GM21576 (cell line): ENCODE results near the gene ATP6V1B1.

ENCODE experiments used
- ATAC-seq: cut with Tn5 transposase; IDR thresholded peaks from one replicate; pipeline ENCODE4 v1.9.1; 2021; ENCODE audit warnings: mild to moderate bottlenecking, moderate library complexity; ENCODE audit not compliant: unreplicated experiment

Gene ATP6V1B1

DNA sequence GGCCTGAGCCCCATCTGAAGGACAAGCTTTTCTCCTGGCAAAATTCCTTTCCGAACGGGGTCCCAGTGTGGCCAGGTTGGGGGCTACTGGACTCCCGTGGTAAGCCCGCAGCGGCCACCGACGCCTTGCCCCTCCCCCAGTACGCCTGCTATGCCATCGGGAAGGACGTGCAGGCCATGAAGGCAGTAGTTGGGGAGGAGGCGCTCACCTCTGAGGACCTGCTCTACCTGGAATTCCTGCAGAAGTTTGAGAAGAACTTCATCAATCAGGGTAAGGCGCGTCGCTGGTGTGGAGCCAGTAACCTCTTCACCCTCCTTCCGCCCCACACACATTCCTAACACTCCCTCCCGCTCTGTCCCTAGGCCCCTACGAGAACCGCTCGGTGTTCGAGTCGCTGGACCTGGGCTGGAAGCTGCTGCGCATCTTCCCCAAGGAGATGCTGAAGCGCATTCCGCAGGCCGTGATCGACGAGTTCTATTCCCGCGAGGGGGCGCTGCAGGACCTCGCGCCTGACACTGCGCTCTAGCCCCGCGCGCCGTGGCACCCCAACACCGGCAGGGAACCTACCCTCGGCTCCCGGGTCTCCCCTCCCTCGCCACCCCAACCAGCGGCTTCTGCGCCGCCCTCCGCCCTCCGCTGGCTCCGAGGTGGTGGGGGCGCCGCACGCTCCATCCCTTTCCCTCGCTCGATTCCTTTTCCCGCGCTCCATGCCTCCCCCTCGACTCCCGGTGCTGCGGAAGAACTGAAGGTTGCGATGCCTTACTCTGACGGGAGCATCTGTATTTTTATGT is 29.1 kb downstream of the ATP6V1B1 start:
- ATAC-seq: peak; percentile 85

DNA sequence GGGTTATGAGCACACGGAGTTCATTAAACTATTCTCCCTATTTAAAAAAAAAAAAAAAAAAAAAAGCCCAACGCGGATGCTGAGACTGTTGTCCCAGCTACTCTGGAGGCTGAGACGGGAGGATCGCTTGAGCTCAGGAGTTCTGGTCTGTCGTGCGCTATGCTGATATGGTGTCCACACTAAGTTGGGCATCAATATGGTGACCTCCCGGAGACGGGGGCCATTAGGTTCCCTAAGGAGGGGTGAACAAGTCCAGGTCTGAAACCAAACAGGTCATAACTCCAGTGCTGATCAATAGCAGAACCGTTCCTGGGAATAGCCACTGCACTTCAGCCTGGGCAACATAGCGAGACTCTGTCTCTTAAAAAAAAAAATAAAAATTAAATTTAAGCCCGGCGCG is 29.8 kb downstream of the ATP6V1B1 start:
- no peak for ATAC-seq

- no peak for ATAC-seq
Observed at GRCh38 chr2:70966681-70967080, 31.0 kb downstream of the ATP6V1B1 start.

DNA sequence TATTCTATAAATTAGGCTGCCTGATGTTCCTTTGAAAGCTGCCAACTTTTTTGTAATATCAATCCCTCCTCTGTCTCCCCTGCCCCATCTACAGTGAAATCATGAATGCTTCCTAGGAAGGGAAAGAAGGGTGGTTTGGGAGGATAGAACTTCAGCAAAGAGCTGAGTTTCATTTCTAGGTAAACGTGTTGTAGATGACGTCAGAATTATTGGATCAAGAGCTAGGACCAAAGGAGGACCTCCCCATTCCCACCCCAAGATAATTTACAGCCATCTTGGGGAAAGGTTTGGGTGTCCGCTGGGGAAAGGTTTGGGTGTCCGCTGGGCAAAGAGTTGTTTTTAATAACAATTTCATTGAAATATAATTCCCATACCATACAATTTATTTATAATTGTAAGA is 31.5 kb downstream of the ATP6V1B1 start:
- no peak for ATAC-seq

GRCh38 chr2:70974592-70974991 is 38.9 kb downstream of the ATP6V1B1 start:
- no peak for ATAC-seq

DNA sequence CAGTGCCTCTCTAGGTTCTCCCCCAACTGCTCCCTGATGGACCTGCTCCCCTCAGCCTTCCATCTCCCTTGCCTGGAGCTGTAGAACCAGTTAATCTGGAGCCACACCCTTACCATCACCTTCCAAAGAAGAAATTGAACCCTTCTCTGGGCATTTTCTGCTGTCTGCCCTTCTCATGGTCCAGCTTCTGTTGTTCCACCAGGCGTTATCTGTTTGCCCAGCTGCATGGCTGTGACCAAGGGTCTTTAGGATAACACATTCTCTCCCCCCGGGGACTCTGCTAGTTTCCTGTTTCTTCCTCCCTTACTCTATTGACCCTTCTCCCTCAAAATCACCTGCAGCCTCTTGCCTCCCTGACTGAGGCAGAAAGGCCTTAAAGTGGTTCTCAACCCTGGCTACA is 39.5 kb downstream of the ATP6V1B1 start:
- ATAC-seq: no peak

- ATAC-seq: no peak
Observed at GRCh38 chr2:70977605-70978205, 42.0 kb downstream of the ATP6V1B1 start.

DNA sequence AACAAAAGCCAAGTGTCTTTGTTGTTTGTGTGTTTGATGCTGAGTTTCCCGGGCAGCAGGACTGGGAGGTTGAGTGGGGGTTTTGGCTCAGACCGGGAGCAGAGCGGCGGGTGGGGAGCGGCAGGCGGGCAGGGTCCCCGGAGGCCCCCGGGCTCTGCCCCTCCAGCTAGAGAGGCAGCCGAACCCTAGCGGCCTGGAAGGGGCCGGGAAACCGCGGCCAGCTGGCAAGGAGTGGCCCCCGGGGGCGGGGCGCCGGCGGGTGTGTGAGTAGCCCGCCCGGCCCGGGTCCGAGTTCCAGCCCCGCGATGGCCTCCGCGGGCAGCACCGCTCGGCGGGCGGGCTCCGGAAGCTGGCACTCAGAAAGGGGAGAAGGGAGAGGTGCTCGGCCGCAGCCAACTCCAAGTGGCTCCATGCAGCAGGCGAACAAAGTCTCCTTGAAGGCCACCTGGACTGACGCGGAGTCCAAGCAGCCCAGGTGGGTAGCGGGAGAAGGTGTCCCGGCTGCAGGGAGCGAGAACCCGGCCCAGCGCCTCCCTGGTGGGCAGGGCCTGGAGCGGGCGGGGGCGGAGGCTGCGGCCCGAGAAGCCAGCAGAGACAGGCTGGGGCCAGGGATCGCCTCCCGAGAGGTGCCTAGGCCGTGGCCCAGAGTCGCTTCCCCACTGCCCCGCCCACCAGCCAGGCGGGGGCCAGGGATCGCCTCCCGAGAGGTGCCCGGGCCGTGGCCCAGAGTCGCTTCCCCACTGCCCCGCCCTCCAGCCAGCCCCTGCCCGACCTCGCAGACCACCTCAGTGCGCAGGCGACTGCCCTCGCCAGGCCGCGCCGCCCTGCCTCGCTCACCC is 42.9 kb downstream of the ATP6V1B1 start, which contains the start of gene ANKRD53:
ANKRD53 (plus strand) TSS at position 290 of the 839 bp plus-strand sequence; CDS start at position 306, 16 bp downstream.
- no peak for ATAC-seq

DNA sequence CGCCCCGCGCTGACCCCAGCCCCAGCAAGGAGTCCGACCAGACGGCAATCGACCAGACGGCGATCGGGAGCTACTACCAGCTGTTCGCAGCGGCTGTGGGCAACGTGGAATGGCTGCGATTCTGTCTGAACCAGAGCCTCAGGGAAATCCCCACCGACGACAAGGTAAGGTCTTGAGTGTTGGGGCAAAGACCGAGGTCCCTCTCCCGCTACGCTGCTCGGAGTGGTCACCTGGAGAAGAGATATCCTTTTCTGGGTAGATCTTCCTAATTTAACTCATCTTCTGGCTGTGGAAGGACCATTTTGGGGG is 43.4 kb downstream of the ATP6V1B1 start:
- no peak for ATAC-seq

- no peak for ATAC-seq
Observed at GRCh38 chr2:70979626-70980025, 43.9 kb downstream of the ATP6V1B1 start.

DNA sequence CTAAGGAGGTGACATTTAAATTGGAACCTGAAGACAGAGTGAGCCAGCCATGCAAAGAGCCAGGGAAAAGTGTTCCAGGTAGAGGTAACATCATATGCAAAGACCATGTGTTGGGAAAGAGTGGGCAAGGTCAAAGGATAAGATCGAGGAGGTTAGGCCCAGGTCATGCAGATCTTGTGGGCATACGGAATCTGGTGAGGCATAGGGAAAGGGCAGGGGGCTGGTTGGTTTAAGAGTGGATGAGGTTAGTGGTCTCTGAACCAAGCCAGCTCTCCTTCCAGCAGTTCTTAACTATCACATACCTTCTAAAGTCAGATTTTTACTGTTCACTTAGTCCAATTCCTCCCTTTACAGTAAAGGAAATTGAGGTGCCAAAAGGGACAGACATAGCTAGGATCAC is 45.7 kb downstream of the ATP6V1B1 start:
- ATAC-seq: no peak

GRCh38 chr2:70981866-70982810 is 46.4 kb downstream of the ATP6V1B1 start:
- ATAC-seq: no peak

DNA sequence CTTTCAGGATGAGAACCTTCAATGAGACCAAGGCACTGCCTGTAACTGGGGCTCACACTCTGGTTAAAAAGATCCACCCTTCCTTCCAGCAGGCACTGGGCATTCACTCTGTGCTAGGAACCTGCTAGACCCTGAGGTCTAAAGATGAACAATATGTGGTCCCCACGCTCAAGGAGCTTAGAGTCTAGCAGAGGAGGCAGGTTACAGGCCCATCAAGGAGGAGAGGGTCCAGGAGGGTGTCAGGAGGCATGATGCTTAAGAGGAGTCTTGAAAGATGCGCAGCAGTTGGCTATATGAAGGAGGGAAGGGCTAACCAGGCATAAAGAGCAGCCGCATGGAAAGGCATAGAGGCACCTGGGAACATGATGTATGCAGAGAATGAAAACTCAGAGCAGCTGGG is 47.3 kb downstream of the ATP6V1B1 start:
- no peak for ATAC-seq

DNA sequence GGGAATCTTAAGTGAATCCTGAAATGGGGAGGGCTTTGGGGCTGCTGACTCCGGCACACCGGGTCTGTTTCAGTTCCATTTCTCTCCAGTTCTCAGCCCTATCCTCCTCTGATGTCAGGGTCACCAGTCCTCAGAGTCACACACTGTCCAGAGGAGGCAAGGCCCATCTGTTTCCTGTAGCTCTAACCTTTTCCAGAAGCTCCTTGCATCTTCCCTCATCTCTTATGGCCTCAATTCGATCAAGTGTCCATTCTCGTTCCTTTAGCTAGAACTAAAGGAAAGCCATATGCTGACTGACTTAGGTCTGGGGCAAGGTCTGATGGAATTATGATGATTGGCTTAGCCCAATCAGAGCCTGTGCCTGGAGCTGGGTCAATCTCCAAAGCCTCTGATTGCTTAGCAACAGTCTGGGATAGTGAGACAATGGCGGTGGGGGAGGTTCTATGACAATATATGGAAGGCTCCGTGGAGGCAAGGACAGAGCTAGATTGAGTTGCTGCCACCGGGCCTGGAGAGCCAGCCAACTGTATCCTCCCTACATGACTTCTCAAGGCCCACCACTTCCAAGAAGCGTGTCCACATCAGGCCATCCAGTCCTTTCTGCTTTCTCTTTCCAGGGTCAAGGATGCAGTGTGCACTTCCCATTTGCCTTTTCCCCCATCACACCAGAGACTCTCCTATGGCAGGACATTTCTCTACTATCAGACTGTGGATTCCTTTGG is 48.0 kb downstream of the ATP6V1B1 start:
- ATAC-seq: no peak

GRCh38 chr2:70984228-70984575 is 48.5 kb downstream of the ATP6V1B1 start:
- no peak for ATAC-seq

GRCh38 chr2:70984576-70985282 is 49.0 kb downstream of the ATP6V1B1 start:
- ATAC-seq: peak; percentile 76

DNA sequence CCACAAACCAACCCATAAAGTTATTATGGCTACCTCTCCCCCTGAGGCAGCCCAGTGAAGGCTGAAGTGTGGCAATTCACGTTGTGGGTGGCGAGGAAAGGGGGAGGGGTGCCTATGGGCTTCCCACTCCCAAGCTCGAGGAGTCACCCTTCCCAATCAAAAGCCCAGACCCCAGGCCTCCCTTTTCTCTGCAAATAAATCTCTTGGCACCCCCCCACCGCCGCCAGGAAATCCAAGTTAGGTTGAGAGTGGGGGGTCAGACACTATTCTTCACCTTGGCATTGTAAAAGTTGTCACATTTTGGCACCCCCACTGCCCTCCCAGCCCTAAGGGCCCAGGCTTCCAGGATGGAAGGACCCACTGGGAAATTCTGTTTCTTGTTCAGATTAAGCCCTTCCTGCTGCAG is 49.6 kb downstream of the ATP6V1B1 start:
- ATAC-seq: no peak

GRCh38 chr2:70985956-70986355 is 50.3 kb downstream of the ATP6V1B1 start:
- ATAC-seq: no peak

DNA sequence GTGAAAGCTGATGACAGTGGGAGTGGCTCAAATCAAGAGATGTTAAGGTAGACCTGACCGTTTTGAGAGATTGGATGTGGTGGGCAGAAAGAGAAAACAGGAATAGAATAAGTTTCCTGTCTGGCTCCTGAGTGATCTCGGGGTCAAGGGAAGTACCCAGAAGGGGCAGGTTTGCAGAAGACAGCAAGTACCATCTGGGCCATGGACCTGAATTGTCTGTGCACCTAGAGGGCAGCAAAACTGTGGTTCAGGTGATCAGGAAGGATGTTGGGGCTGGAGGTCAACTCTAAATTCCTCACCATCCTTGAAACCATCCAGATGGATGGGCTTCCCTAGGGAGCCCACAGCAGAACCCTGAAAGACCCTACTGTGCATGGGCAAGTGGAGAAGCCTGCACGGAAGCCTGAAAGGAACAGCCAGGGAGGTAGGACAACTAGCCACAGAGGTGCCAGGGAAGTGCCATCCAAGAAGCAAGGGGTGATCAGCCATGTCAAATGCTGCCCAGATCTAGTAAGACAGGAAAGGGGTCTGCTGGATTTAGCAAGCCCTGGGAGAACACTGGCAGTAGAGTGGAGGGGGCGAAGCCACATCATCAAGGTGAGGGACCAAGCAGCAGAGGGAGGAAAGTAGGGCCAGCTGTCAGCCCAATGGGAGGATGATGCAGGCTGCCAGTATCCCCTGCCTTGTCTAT is 50.9 kb downstream of the ATP6V1B1 start:
- ATAC-seq: no peak
